ENCODE measurements around the gene BAHCC1. TPM values are rescaled to one million over a fixed set of nuclear protein-coding genes. Genes with fewer than 3 reads are reported as not detected.

BAHCC1 gene
- total and polyA plus RNA-seq, 2 donors (not counting 1 experiment from before 2014, with no cell fraction given), result 1.8 to 7.3 TPM

DNA sequence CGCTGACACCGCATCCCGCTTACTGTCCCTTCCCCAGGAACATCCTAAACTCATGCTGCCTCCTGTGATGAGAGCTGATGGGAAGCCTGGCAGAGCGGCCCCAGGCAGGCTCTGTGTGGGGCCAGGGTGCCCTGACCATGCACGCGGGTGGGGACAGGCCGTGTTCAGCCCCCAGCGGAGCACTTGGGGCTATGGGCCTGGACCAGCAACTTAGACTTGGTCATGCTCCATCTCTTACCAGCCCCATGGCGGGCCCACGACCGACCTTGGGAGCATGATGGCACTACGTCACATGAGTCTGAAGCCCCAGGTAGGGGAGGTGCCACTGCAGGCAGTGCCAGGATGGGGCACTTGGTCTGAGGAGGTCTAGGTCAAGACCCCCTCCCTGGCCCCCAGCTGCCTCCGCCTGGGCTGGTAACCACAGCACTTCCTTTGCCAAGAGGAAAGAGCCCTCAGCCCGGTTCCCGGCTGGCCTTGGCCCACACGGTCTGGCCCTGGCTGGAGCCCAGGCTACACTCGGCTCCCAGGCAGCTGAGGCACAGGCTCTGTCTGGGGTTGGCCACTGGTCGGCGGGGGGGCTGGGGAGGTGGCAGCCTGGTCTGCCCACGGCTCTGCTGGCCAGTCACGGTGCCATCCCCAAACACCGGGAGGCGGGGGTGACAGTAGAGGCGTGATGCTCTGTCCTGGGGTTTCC lies 25.7 kb downstream of the BAHCC1 start:
- no peaks in the 10 kb centered on the region for H4K20me1 ChIP-seq (ENCODE audit: control insufficient read depth, extremely low read depth, insufficient read depth, low read length)
- H3K79me2 ChIP-seq (ENCODE audit: control insufficient read depth, insufficient read depth, low read length), result peaks cover 8% of the 10 kb centered on the region
- DNase-seq (ENCODE audit: low read depth in 2 of 2), result peak; percentile 43 to 62
- TF ChIP-seq EZH2 (IDR thresholded peaks at IDR 0.05; ENCODE audit: low read length, missing control alignments), result no peak
- TF ChIP-seq, protein P1, sequence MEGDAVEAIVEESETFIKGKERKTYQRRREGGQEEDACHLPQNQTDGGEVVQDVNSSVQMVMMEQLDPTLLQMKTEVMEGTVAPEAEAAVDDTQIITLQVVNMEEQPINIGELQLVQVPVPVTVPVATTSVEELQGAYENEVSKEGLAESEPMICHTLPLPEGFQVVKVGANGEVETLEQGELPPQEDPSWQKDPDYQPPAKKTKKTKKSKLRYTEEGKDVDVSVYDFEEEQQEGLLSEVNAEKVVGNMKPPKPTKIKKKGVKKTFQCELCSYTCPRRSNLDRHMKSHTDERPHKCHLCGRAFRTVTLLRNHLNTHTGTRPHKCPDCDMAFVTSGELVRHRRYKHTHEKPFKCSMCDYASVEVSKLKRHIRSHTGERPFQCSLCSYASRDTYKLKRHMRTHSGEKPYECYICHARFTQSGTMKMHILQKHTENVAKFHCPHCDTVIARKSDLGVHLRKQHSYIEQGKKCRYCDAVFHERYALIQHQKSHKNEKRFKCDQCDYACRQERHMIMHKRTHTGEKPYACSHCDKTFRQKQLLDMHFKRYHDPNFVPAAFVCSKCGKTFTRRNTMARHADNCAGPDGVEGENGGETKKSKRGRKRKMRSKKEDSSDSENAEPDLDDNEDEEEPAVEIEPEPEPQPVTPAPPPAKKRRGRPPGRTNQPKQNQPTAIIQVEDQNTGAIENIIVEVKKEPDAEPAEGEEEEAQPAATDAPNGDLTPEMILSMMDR (conservative IDR thresholded peaks at IDR 0.05 in 1 of 2, IDR thresholded peaks at IDR 0.05 in 1 of 2; ENCODE audit: low read depth in 1 of 2, low read length in 2 of 2), result no peak
- H3K9me3 ChIP-seq (ENCODE audit: control insufficient read depth, insufficient read depth, low read depth, low read length), result no peaks in the 10 kb centered on the region
- H3K9ac ChIP-seq (ENCODE audit: insufficient read depth, low read length), result no peak overlapping the region
- no peak overlapping the region for H2AFZ ChIP-seq (ENCODE audit: low read length)
- H3K27ac ChIP-seq (ENCODE audit: insufficient read depth, low read length), result peak overlapping the region; percentile 91
- no peaks in the 10 kb centered on the region for H3K36me3 ChIP-seq (ENCODE audit: control insufficient read depth, insufficient read depth, low read length)
- H3K4me2 ChIP-seq (ENCODE audit: extremely low read depth, insufficient read depth, low read length), result peak overlapping the region; percentile 45
- H3K27me3 ChIP-seq (ENCODE audit: control insufficient read depth, insufficient read depth, low read length), result no peaks in the 10 kb centered on the region
- no peak overlapping the region for H3K4me3 ChIP-seq (replicated peaks in 1 of 4; ENCODE audit: control extremely low read depth in 1 of 4, insufficient read depth in 1 of 4, low read depth in 3 of 4, low read length in 4 of 4)
- peaks cover 59% of the 10 kb centered on the region for H3K4me1 ChIP-seq (ENCODE audit: control insufficient read depth, extremely low read depth, insufficient read depth, low read length)

DNA sequence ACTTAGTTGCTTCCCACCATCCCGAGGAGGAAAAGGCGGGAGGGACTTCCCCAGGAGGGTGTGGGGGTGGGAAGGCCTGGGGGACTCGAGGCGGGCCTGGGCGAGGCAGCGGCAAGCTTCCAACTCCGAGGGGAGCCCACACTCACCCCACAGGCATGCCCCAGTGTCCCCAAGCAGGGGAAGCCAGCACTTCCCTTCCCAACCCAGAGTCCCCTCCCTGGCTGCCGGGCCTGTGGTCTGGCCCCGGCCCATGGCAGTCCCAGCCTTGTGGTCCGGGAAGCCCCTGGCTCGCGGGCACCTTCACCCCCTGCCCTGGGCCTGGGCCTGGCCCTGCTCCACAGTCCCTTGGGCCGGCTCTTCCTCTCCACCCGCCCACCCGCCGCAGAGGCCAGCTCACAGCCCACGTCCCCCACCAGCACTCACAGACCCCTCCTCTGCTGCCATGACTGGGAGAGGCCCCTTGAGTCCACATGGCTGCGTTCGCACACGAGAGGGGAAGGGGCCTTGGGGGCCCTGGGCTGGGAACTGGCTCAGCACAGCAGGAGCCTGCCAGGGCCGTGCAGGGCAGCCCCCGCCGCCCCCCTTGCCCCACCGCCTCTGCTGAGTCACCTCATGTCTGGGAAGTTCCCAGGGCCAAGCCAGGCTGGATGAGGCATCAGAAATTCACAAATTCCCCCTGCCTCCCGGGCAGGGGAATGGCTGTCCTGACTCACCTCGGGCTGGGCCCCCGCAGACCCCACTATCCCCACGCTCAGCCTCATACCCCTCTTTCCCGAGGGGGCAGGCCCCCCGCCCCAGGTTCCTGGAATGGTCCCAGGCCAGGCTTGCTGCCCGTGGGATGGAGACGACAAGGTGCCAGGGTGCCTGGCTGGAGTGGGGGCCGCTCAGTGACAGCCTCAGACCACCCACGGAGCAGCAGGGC lies 27.8 kb downstream of the BAHCC1 start:
- DNase-seq (ENCODE audit: low read depth in 2 of 2), result peak; percentile 91 to 96
- no peak for TF ChIP-seq EZH2 (IDR thresholded peaks at IDR 0.05; ENCODE audit: low read length, missing control alignments)
- TF ChIP-seq, protein P1 (conservative IDR thresholded peaks at IDR 0.05 in 1 of 2, IDR thresholded peaks at IDR 0.05 in 1 of 2; ENCODE audit: low read depth in 1 of 2, low read length in 2 of 2), result no peak
- Histone ChIP-seq H3K27me3 (ENCODE audit: control insufficient read depth, insufficient read depth, low read length) (no peaks in the 10 kb centered on the region), H3K4me3 (replicated peaks in 1 of 4; ENCODE audit: control extremely low read depth in 1 of 4, insufficient read depth in 1 of 4, low read depth in 3 of 4, low read length in 4 of 4) (peak overlapping the region in 2 of 4 experiments; percentile 28 to 36), H3K27ac (ENCODE audit: insufficient read depth, low read length) (peak overlapping the region; percentile 94), H3K9me3 (ENCODE audit: control insufficient read depth, insufficient read depth, low read depth, low read length) (no peaks in the 10 kb centered on the region), H2AFZ (ENCODE audit: low read length) (no peak overlapping the region), H4K20me1 (ENCODE audit: control insufficient read depth, extremely low read depth, insufficient read depth, low read length) (no peaks in the 10 kb centered on the region), H3K4me1 (ENCODE audit: control insufficient read depth, extremely low read depth, insufficient read depth, low read length) (peaks cover 48% of the 10 kb centered on the region), H3K79me2 (ENCODE audit: control insufficient read depth, insufficient read depth, low read length) (peaks cover 8% of the 10 kb centered on the region), H3K4me2 (ENCODE audit: extremely low read depth, insufficient read depth, low read length) (peak overlapping the region; percentile 83), H3K9ac (ENCODE audit: insufficient read depth, low read length) (peak overlapping the region; percentile 76), H3K36me3 (ENCODE audit: control insufficient read depth, insufficient read depth, low read length) (no peaks in the 10 kb centered on the region)

DNA sequence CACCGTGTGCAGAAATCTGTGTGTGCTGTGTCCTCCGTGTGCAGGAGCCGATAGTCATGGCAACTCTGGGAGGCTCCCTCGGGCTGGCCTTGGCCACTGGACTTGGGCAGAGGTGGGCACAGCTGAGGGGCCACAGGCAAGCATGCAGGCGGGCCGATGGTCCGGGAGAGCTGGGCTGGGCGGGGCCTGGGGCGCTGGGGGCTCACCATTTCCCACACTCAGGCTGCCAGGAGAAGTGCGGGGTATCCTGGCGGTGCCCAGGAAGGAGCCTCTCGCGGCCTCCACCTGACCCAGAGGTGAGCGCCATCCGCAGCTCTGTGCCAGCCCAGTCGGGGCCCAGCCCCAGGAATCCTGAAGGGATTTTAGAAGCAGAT lies 28.4 kb downstream of the BAHCC1 start:
- Histone ChIP-seq H3K4me2 (ENCODE audit: extremely low read depth, insufficient read depth, low read length) (no peak overlapping the region), H3K36me3 (ENCODE audit: control insufficient read depth, insufficient read depth, low read length) (no peaks in the 10 kb centered on the region), H3K27ac (ENCODE audit: insufficient read depth, low read length) (peak overlapping the region; percentile 94), H3K9me3 (ENCODE audit: control insufficient read depth, insufficient read depth, low read depth, low read length) (no peaks in the 10 kb centered on the region), H2AFZ (ENCODE audit: low read length) (no peak overlapping the region), H4K20me1 (ENCODE audit: control insufficient read depth, extremely low read depth, insufficient read depth, low read length) (no peaks in the 10 kb centered on the region), H3K4me1 (ENCODE audit: control insufficient read depth, extremely low read depth, insufficient read depth, low read length) (peaks cover 42% of the 10 kb centered on the region), H3K9ac (ENCODE audit: insufficient read depth, low read length) (peak overlapping the region; percentile 1), H3K27me3 (ENCODE audit: control insufficient read depth, insufficient read depth, low read length) (no peaks in the 10 kb centered on the region), H3K79me2 (ENCODE audit: control insufficient read depth, insufficient read depth, low read length) (peaks cover 8% of the 10 kb centered on the region), H3K4me3 (replicated peaks in 1 of 4; ENCODE audit: control extremely low read depth in 1 of 4, insufficient read depth in 1 of 4, low read depth in 3 of 4, low read length in 4 of 4) (no peak overlapping the region)
- no peak for TF ChIP-seq EZH2 (IDR thresholded peaks at IDR 0.05; ENCODE audit: low read length, missing control alignments)
- TF ChIP-seq, protein P1 (conservative IDR thresholded peaks at IDR 0.05 in 1 of 2, IDR thresholded peaks at IDR 0.05 in 1 of 2; ENCODE audit: low read depth in 1 of 2, low read length in 2 of 2), result no peak
- no peak for DNase-seq (ENCODE audit: low read depth in 2 of 2)
